OCI-LY1 (cell line): ENCODE results near the gene CCNY.

ENCODE experiments used
- H2AFZ ChIP-seq: fragments of 200-600 bp; sonication (generic), shearing (Covaris generic); 2 replicates; pipeline ENCODE4 v1.6.0; 2014; ENCODE audit warnings: antibody characterized with exemption, mild to moderate bottlenecking, low read length
- H3F3A ChIP-seq: fragments of 200-600 bp; sonication (generic), shearing (Covaris generic); 2 replicates; pipeline ENCODE4 v1.6.0; 2014; ENCODE audit warnings: mild to moderate bottlenecking, antibody characterized with exemption, low read length, moderate library complexity; ENCODE audit not compliant: insufficient read depth
- H3K27ac ChIP-seq: fragments of 200-600 bp; sonication (generic); 2 replicates; pipeline ENCODE4 v1.5.1; 2014; ENCODE audit warnings: low read length, mixed run types, mild to moderate bottlenecking, low read depth; ENCODE audit not compliant: poor library complexity, severe bottlenecking
- H3K27me3 ChIP-seq: fragments of 200-600 bp; sonication (generic); 2 replicates; pipeline ENCODE4 v1.6.0; 2014; ENCODE audit warnings: antibody characterized with exemption, mild to moderate bottlenecking, low read length, moderate library complexity; ENCODE audit not compliant: insufficient read depth
- H3K36me3 ChIP-seq: fragments of 200-600 bp; sonication (generic); 2 replicates; pipeline ENCODE4 v1.6.1; 2014; ENCODE audit warnings: mild to moderate bottlenecking, antibody characterized with exemption, low read length, moderate library complexity, mixed read lengths; ENCODE audit not compliant: insufficient read depth
- H3K4me1 ChIP-seq: fragments of 200-600 bp; sonication (generic); 2 replicates; pipeline ENCODE4 v1.5.1; 2014; ENCODE audit warnings: mild to moderate bottlenecking, low read length, moderate library complexity; ENCODE audit not compliant: insufficient read depth, severe bottlenecking
- H3K4me2 ChIP-seq: fragments of 200-600 bp; sonication (generic), shearing (Covaris generic); 2 replicates; pipeline ENCODE4 v1.6.1; 2014; ENCODE audit warnings: low read length
- H3K4me3 ChIP-seq: fragments of 200-600 bp; sonication (generic); 2 replicates; pipeline ENCODE4 v1.5.1; 2014; ENCODE audit warnings: low read length, low read depth, mild to moderate bottlenecking, mixed read lengths; ENCODE audit not compliant: poor library complexity, severe bottlenecking
- H3K79me2 ChIP-seq: fragments of 200-600 bp; shearing (Covaris generic); 2 replicates; pipeline ENCODE4 v1.6.1; 2016; ENCODE audit warnings: mixed run types, low read length, mixed read lengths; ENCODE audit not compliant: insufficient read depth
- H3K9ac ChIP-seq: fragments of 200-600 bp; sonication (generic), shearing (Covaris generic); 2 replicates; pipeline ENCODE4 v1.6.1; 2014; ENCODE audit warnings: mild to moderate bottlenecking, low read length, mixed read lengths
- H3K9me2 ChIP-seq: fragments of 200-600 bp; sonication (generic), shearing (Covaris generic); 2 replicates; pipeline ENCODE4 v1.6.1; 2014; ENCODE audit warnings: low read depth, mild to moderate bottlenecking, low read length, mixed read lengths
- H3K9me3 ChIP-seq: fragments of 200-600 bp; shearing (Covaris generic); 2 replicates; pipeline ENCODE4 v1.6.1; 2014; ENCODE audit warnings: low read length, mixed read lengths
- H4K20me1 ChIP-seq: fragments of 200-600 bp; sonication (generic), shearing (Covaris generic); 2 replicates; pipeline ENCODE4 v1.6.0; 2016; ENCODE audit warnings: mild to moderate bottlenecking, low read length; ENCODE audit not compliant: insufficient read depth
- EZH2 ChIP-seq: fragments of 200-600 bp; sonication (generic), shearing (Covaris generic); IDR thresholded peaks from 2 replicates; pipeline ENCODE4 v1.8.0; 2017; ENCODE audit warnings: borderline replicate concordance, mixed run types, mild to moderate bottlenecking, antibody characterized with exemption, low read length, moderate library complexity, mixed read lengths
- TF ChIP-seq, protein P1 (sequence below): fragments of 200-600 bp; sonication (generic), shearing (Covaris generic); IDR thresholded peaks from 2 replicates; pipeline ENCODE4 v1.5.1; 2017; ENCODE audit warnings: mild to moderate bottlenecking, antibody characterized with exemption, low read length, moderate library complexity, mixed read lengths

CCNY gene

DNA sequence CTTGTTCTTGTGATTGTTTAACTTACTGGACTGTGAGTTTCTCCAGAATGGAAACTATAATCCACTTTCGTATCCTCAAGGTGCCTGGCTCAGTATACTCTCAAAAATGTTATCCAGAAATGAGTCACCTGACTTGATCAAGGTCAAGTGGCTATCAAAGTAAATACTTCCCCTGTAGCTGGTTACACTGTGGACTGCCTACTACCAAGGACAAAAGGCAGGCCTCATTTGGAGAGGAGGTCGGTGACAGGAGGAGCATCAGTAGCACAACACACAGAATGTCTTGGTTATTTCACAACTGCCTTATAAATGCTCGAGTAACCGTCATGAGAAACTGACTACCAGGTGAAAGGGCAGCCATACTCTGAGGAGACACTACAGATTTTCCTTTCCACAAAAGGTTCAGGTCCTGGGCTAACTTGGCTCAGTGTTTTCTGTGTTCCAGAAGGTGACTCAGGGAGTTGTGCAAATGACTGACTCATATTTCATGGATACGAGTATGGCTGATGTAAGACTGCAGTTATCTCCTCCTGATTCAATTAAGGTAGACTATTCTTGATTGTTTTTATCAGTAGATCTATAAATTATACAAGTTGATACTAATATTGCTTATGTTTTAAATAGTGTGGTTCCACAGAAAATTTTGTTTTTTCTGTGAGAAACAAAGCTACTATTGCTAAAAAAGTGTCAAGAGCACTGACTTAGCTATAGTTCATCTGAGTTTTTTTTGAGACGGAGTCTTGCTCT lies 4.2 kb upstream of the CCNY start:
- Histone ChIP-seq H3K79me2 (peaks cover 7% of the 10 kb centered on the region; the same call in 1 of the 2 replicates), H3K9ac (no peak overlapping the region), H2AFZ (no peak overlapping the region), H3K4me3 (no peak overlapping the region), H3K36me3 (0 out of 2 replicates have a peak, but pooled peaks cover 10% of the 10 kb centered on the region), H3K4me1 (peaks cover 14% of the 10 kb centered on the region), H3K9me2 (no peaks in the 10 kb centered on the region), H3K9me3 (no peaks in the 10 kb centered on the region), H4K20me1 (no peaks in the 10 kb centered on the region), H3F3A (no peaks in the 10 kb centered on the region), H3K27me3 (no peaks in the 10 kb centered on the region), H3K27ac (no peak overlapping the region), H3K4me2 (no peak overlapping the region)
- TF ChIP-seq, protein P1, sequence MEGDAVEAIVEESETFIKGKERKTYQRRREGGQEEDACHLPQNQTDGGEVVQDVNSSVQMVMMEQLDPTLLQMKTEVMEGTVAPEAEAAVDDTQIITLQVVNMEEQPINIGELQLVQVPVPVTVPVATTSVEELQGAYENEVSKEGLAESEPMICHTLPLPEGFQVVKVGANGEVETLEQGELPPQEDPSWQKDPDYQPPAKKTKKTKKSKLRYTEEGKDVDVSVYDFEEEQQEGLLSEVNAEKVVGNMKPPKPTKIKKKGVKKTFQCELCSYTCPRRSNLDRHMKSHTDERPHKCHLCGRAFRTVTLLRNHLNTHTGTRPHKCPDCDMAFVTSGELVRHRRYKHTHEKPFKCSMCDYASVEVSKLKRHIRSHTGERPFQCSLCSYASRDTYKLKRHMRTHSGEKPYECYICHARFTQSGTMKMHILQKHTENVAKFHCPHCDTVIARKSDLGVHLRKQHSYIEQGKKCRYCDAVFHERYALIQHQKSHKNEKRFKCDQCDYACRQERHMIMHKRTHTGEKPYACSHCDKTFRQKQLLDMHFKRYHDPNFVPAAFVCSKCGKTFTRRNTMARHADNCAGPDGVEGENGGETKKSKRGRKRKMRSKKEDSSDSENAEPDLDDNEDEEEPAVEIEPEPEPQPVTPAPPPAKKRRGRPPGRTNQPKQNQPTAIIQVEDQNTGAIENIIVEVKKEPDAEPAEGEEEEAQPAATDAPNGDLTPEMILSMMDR, result no peak
- TF ChIP-seq EZH2, result no peak

DNA sequence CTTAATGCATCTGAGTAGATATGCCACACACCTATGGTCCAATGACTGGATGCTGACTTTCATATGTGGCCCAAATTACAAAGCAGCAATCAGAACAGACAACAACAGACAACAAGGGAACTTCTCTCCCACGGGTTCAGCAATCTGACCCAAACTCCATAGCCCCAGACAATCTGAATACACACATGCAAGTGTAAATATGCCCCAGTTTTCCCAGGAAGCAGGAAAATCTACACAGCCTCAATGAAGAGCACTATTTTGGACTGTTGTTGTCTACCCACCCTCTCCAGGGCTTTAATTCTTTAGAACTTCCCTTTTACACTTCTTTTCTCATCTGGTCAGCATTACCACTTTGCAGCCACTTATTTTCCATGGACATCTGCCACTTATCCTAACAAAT lies 2.0 kb upstream of the CCNY start:
- Histone ChIP-seq H3K27me3 (no peaks in the 10 kb centered on the region), H3K27ac (no peak overlapping the region), H3K9me2 (no peaks in the 10 kb centered on the region), H3K4me1 (peaks cover 29% of the 10 kb centered on the region), H3K79me2 (peaks cover 7% of the 10 kb centered on the region; the same call in 1 of the 2 replicates), H3K36me3 (0 out of 2 replicates have a peak, but pooled peaks cover 10% of the 10 kb centered on the region), H3K9ac (no peak overlapping the region), H3K4me3 (no peak overlapping the region), H4K20me1 (peaks cover 6% of the 10 kb centered on the region; the same call in 1 of the 2 replicates), H3K4me2 (peak overlapping the region; percentile 20; the same call in 1 of the 2 replicates), H3K9me3 (no peaks in the 10 kb centered on the region), H3F3A (no peaks in the 10 kb centered on the region), H2AFZ (no peak overlapping the region)
- TF ChIP-seq, protein P1, result no peak
- no peak for TF ChIP-seq EZH2

DNA sequence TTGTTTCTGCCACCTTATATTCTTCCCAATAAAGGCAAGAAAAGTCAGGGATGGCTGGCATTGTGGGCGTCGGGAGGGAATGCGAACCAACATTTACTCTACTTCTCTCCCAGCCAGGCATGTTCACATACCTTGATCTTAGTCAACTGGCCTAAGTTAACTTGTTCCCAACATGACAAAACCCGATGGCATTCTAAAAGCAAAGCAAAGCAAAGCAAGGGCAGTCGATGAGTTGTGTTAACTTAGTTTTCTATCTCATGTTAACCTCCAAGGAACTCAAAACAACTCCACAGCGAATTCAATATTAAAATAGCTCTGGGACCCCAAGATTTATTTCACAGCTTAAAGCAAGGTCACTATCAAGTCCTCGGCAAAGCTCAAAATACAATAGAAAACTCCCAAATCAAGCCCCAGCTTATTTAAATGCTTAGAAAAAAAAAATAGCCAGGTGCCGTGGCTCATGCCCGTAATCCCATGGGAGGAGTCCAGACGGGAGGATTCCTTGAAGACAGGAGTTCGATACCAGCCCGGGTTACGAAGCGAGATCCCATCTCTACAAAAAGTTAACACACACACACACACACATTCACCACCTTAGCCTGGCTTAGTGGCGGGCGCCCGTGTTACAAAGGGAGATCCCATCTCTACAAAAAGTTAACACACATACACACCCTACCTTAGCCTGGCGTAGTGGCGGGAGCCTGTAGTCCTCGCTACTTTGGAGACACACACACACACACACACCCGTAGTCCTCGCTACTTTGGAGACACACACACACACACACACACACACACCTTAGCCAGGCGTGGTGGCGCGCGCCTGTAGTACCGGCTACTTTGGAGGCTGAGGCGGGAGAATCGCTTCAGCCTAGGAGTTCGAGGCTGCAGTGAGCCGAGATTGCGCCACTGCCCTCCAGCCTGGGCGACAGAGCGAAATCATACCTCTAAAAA lies 901 bp upstream of the CCNY start:
- Histone ChIP-seq H3K9me2 (no peaks in the 10 kb centered on the region), H3K27ac (no peak overlapping the region), H3K4me3 (peak overlapping the region; percentile 100), H3K36me3 (0 out of 2 replicates have a peak, but pooled peaks cover 10% of the 10 kb centered on the region), H3K4me1 (peaks cover 29% of the 10 kb centered on the region), H3K9ac (peak overlapping the region; percentile 98), H3K9me3 (no peaks in the 10 kb centered on the region), H3K27me3 (no peaks in the 10 kb centered on the region), H3K79me2 (peaks cover 7% of the 10 kb centered on the region; the same call in 1 of the 2 replicates), H3K4me2 (peak overlapping the region; percentile 99), H4K20me1 (peaks cover 9% of the 10 kb centered on the region; the same call in 1 of the 2 replicates), H3F3A (no peaks in the 10 kb centered on the region), H2AFZ (peak overlapping the region; percentile 92; the same call in 1 of the 2 replicates)
- TF ChIP-seq, protein P1, result no peak
- TF ChIP-seq EZH2, result no peak
